Adrenal gland (tissue), 5 donors: ENCODE data around the gene KDM4B.
"Not testable (repeated sequence)": the region's sequence is repeated elsewhere in the genome, so short reads cannot be mapped to it uniquely, and the experiment has no call there.

Experiments
- CTCF ChIP-seq, 6 experiments: fragments of 450-650 bp in 4 of 6; fragments of 200-600 bp in 2 of 6; sonication (generic) in 1 of 6; IDR thresholded peaks; 1 replicate in 5 of 6; 2 replicates in 1 of 6; pipeline versions ENCODE4 v1.5.1 to v1.8.0; 2016 to 2021; ENCODE audit warnings: antibody characterized with exemption in 6 of 6, mild to moderate bottlenecking in 2 of 6, moderate library complexity in 1 of 6
- POLR2A ChIP-seq, 2 donors: fragments of 450-650 bp; IDR thresholded peaks; one replicate each; pipeline ENCODE4 v1.6.1; 2017; ENCODE audit warnings: antibody characterized with exemption in 2 of 2, mild to moderate bottlenecking in 2 of 2, moderate library complexity in 1 of 2
- donor health status: DM: no; HTN: no; CAD: no.

DNA sequence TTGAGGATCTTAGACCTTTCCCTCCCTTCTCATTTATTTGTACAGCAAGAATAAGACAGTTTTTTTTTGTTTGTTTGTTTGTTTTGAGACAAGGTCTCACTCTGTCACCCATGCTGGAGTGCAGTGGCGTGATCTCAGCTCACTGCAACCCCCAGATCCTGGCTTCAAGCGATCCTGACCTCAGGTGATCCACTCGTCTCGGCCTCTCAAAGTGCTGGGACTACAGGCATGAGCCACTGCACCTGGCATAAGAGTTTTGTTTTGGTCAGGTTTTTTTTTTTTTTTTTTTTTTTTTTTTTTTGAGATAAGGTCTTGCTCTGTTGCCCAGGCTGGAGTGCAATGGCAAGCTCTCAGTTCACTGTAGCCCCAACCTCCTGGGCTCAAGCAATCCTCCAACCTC is 30.5 kb upstream of the KDM4B start:
- TF ChIP-seq CTCF, POLR2A (IDR thresholded peaks at IDR 0.05): not testable (repeated sequence)
